T47D (cell line): ENCODE measurements around the gene GEMIN5.
A peak's percentile ranks its signal among the peaks of the same experiment; 100 is the strongest.

Experiments used
- DNase-seq, 2 experiments: peaks; one replicate each; pipeline versions ENCODE4 v3.0.0 to v3.0.0-alpha.2; 2011 to 2012; ENCODE audit warnings: low read depth in 1 of 2, low spot score in 1 of 2
- JUND ChIP-seq: IDR thresholded peaks from 2 replicates; pipeline ENCODE4 v1.6.1; 2012; ENCODE audit warnings: low read depth
- in situ Hi-C: cut with HindIII; loops from 2 replicates; pipeline ENCODE4 v1.10.0; 2016; ENCODE audit warnings: low sequenced_read_pairs, low pct_unique_long_range_greater_than_20kb

GEMIN5 gene

GRCh38 chr5:154850255-154851062, 87.6 kb downstream of the GEMIN5 start, which contains the start of gene FAXDC2:
FAXDC2 (minus strand) TSS chr5:154850603; CDS start chr5:154838178, 12,425 bp downstream.
- DNase-seq: no peak
- in situ Hi-C loops: no loop called here
- TF ChIP-seq JUND: no peak

- TF ChIP-seq JUND: no peak
- in situ Hi-C loops: no loop called here
- no peak for DNase-seq
Observed at GRCh38 chr5:154849791-154850201, 88.2 kb downstream of the GEMIN5 start.

- no peak for TF ChIP-seq JUND
- DNase-seq: no peak
- in situ Hi-C loops: no loop called here
Observed at GRCh38 chr5:154849264-154849785, 88.7 kb downstream of the GEMIN5 start.

- peak; percentile 53 to 91 for DNase-seq
- peak; percentile 72 for TF ChIP-seq JUND
- in situ Hi-C loops: no loop called here
Observed at GRCh38 chr5:154844809-154845208, 93.2 kb downstream of the GEMIN5 start.

GRCh38 chr5:154842689-154843530, 95.1 kb downstream of the GEMIN5 start:
- DNase-seq: peak in 1 of 2 experiments; percentile 77
- in situ Hi-C loops: no loop called here
- TF ChIP-seq JUND: no peak

- no peak for TF ChIP-seq JUND
- in situ Hi-C loops: no loop called here
- no peak for DNase-seq
Observed at GRCh38 chr5:154841273-154841661, 96.7 kb downstream of the GEMIN5 start.

- in situ Hi-C loops: no loop called here
- no peak for DNase-seq
- no peak for TF ChIP-seq JUND
Observed at GRCh38 chr5:154840435-154841272, 97.4 kb downstream of the GEMIN5 start.
